Activated T-cell treated with anti-CD3 and anti-CD28 coated beads for 24 hours (primary cell): ENCODE measurements around the gene BRIP1.

ENCODE experiments used
- DNase-seq: peaks from one replicate; pipeline ENCODE4 v3.0.0-alpha.2; 2020; ENCODE audit warnings: low read depth

The BRIP1 gene

GRCh38 chr17:61660746-61661485 lies 202.4 kb downstream of the BRIP1 start:
- DNase-seq, result no peak

GRCh38 chr17:61659437-61659836 lies 203.9 kb downstream of the BRIP1 start:
- DNase-seq, result no peak

GRCh38 chr17:61658183-61658582 lies 205.1 kb downstream of the BRIP1 start:
- DNase-seq, result no peak

- DNase-seq, result no peak
Observed at GRCh38 chr17:61657338-61657737, 206.0 kb downstream of the BRIP1 start.

- no peak for DNase-seq
Observed at GRCh38 chr17:61656721-61657217, 206.6 kb downstream of the BRIP1 start.

GRCh38 chr17:61650749-61651148 lies 212.6 kb downstream of the BRIP1 start:
- no peak for DNase-seq

GRCh38 chr17:61648587-61648986 lies 214.7 kb downstream of the BRIP1 start:
- DNase-seq, result no peak

GRCh38 chr17:61647047-61647446 lies 216.3 kb downstream of the BRIP1 start:
- no peak for DNase-seq

- no peak for DNase-seq
Observed at GRCh38 chr17:61646482-61646881, 216.8 kb downstream of the BRIP1 start.

- no peak for DNase-seq
Observed at GRCh38 chr17:61645920-61646319, 217.4 kb downstream of the BRIP1 start.

- no peak for DNase-seq
Observed at GRCh38 chr17:61644800-61645774, 218.2 kb downstream of the BRIP1 start.

GRCh38 chr17:61642768-61643167 lies 220.6 kb downstream of the BRIP1 start:
- DNase-seq, result no peak

- DNase-seq, result no peak
Observed at GRCh38 chr17:61641715-61642114, 221.6 kb downstream of the BRIP1 start.

GRCh38 chr17:61641084-61641483 lies 222.2 kb downstream of the BRIP1 start:
- DNase-seq, result no peak

- no peak for DNase-seq
Observed at GRCh38 chr17:61639818-61640217, 223.5 kb downstream of the BRIP1 start.

GRCh38 chr17:61638087-61638486 lies 225.2 kb downstream of the BRIP1 start:
- no peak for DNase-seq

- DNase-seq, result peak; percentile 7
Observed at GRCh38 chr17:61635913-61636432, 227.4 kb downstream of the BRIP1 start.

GRCh38 chr17:61634942-61635538 lies 228.3 kb downstream of the BRIP1 start:
- DNase-seq, result no peak

GRCh38 chr17:61634011-61634539 lies 229.3 kb downstream of the BRIP1 start:
- DNase-seq, result no peak

- DNase-seq, result no peak
Observed at GRCh38 chr17:61632826-61633225, 230.5 kb downstream of the BRIP1 start.

- no peak for DNase-seq
Observed at GRCh38 chr17:61631800-61632199, 231.5 kb downstream of the BRIP1 start.
